GM12875 (cell line): Measurements from ENCODE around the gene ASAP3.

Experiments used
- H3K4me3 ChIP-seq: one replicate; pipeline ENCODE4 v1.5.1; 2011; ENCODE audit warnings: low read depth, low read length, control low read depth
- TF ChIP-seq, protein P1 (sequence below): IDR thresholded peaks from 2 replicates; pipeline ENCODE4 v1.5.1; 2011; ENCODE audit warnings: low read depth, mild to moderate bottlenecking, control low read depth, inconsistent platforms, low read length, moderate library complexity, borderline replicate concordance; ENCODE audit not compliant: insufficient read depth

Gene ASAP3

GRCh38 chr1:23475641-23476040, 8.3 kb downstream of the ASAP3 start:
- TF ChIP-seq, protein P1, sequence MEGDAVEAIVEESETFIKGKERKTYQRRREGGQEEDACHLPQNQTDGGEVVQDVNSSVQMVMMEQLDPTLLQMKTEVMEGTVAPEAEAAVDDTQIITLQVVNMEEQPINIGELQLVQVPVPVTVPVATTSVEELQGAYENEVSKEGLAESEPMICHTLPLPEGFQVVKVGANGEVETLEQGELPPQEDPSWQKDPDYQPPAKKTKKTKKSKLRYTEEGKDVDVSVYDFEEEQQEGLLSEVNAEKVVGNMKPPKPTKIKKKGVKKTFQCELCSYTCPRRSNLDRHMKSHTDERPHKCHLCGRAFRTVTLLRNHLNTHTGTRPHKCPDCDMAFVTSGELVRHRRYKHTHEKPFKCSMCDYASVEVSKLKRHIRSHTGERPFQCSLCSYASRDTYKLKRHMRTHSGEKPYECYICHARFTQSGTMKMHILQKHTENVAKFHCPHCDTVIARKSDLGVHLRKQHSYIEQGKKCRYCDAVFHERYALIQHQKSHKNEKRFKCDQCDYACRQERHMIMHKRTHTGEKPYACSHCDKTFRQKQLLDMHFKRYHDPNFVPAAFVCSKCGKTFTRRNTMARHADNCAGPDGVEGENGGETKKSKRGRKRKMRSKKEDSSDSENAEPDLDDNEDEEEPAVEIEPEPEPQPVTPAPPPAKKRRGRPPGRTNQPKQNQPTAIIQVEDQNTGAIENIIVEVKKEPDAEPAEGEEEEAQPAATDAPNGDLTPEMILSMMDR, result no peak
- no peak overlapping the region for H3K4me3 ChIP-seq

- H3K4me3 ChIP-seq, result no peak overlapping the region
- TF ChIP-seq, protein P1, result no peak
These were observed 8.8 kb downstream of the ASAP3 start for GRCh38 chr1:23475134-23475628.

GRCh38 chr1:23473037-23473800, 10.8 kb downstream of the ASAP3 start:
- no peak overlapping the region for H3K4me3 ChIP-seq
- TF ChIP-seq, protein P1, result no peak

DNA sequence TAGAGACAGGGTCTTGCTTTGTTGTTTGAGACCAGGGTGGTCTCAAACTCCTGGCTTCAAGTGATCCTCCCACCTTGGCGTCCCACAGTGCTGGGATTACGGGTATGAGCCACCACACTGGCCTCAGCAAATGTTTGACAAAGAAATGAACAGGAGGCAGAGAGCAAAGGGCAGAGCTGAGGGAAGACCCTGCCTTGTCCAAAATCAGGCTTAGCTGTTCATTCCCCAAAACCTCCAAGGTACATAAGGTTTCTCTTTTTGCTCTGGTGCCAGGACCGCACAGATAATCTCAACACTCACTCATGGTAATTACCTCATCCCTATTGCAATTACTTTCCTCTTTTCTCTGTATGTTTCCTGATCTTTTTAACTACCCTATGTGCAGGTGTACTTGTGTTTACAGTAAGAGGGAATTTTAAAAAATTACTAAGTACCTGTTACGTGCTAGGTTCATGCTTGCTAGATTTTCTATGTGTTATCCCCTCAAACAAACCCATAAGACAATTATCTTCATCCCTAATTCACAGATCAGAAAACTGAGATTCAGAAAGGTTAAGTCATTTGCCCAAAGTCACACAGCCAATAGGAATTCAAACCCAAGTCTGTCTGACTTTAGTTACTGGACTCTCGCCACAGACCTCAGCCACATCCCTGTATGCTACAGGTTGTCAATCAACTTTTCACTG, 11.5 kb downstream of the ASAP3 start:
- H3K4me3 ChIP-seq, result no peak overlapping the region

DNA sequence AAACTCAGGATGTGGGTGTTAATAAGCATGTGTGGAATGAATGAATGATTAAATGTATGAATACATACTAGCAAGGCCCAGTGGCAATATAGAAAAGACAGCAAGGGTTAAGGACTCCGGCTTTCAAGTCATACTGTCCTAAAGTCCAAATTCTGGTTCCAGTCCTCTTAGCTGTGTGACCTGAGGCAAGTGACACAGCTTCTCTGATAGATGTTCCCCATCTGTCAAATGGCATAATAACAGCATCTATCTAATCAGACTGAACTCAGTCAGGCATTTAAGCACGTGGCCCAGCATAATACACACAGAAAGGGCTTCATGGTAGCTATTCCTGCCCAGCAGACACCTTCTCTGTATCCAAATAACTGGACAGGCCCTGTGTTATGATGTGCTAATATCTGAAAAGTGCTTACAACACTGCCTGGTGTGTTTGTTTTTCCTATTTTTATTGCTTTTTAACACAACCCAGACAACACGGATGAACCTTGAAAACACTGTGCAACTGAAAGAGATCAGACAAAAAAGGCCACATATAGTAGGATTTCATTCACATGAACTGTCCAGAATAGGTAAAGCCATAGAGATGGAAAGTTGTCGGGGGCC, 12.4 kb downstream of the ASAP3 start:
- H3K4me3 ChIP-seq, result no peak overlapping the region
- TF ChIP-seq, protein P1, result no peak

More for the DNA sequence above, 11.5 kb downstream of the ASAP3 start:
- TF ChIP-seq, protein P1, result no peak

DNA sequence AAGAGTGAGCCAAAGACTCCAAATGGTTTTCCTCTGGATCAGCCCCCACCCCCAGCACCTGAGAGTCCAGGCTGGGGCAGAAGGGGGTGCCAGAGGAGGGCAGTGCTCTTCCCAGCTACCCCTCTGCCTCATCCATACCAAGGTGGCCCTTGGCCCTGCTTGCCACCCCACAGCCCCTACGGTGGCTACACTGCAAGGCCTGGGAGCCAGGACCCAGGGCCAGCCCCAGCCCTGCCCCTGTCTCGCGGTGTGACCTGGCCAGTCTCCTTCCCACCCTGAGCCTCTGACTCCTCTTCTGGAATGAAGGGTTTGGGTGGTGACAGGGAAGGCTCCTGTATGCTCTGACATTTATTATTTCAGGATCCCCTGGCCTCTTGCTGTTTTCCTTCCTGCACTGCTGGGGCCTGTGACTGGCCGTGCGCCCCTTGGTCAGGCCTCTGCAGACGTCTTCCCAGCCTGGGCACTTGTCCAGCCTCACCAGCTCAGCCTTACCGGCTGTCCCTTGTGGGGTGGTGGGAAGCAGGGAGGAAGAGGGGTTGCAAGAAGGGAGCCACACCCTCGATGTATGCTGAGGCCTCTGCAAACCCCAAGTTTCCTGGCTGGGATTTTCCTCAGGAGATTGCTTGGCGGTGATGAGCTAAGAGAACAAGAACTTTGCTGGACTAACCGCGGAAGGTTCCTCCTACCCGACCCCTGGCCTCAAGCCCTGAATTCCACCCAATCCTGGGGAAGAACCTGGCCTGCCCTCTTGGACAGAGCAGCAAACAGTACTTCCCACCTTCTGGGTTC, 13.5 kb downstream of the ASAP3 start:
- TF ChIP-seq, protein P1, result no peak
- no peak overlapping the region for H3K4me3 ChIP-seq
